ENCODE measurements around the gene CDH23.

The CDH23 gene

DNA sequence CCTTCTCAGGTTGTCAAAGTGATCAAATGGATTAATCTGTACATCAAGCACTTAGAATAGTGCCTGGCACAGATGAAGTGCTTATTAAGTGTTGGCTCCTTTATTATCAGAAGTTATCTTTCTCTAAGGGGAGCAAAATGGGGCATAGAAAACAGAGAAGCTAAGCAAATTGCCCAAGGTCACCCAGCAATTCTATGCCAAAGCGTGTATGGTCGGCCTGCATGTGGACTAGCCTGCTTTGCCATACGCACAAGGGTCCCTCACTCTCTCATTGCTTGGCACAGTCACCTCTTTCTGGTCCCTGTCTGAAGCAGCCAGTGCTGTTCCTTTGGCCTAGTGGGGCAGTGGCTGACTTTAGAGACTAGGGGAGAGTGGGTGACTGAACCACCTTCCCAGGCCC is 45.3 kb downstream of the CDH23 start:
- no peaks in the 10 kb centered on the region for H3K9me3 ChIP-seq (replicated peaks; ENCODE audit: insufficient read depth, low read length)

GRCh38 chr10:71442859-71443570 is 46.3 kb downstream of the CDH23 start:
- peaks cover 61% of the 10 kb centered on the region for H3K27me3 ChIP-seq (replicated peaks; ENCODE audit: insufficient read depth, low read length)
- H3K36me3 ChIP-seq (replicated peaks; ENCODE audit: insufficient read depth, low read length): no peaks in the 10 kb centered on the region
- H3K4me1 ChIP-seq (ENCODE audit: low read length): no peaks in the 10 kb centered on the region
- no peaks in the 10 kb centered on the region for H3F3A ChIP-seq (ENCODE audit: insufficient read depth, low read length)
- H2AFZ ChIP-seq (ENCODE audit: low read length): no peak overlapping the region
- no peak overlapping the region for H3K9ac ChIP-seq (ENCODE audit: low read length)
- no peaks in the 10 kb centered on the region for H4K20me1 ChIP-seq (ENCODE audit: insufficient read depth, low read length)
- TF ChIP-seq EZH2 (optimal IDR thresholded peaks at IDR 0.05; ENCODE audit: low read depth, low read length) (no peak), CTCF (IDR thresholded peaks at IDR 0.05; ENCODE audit: low read length) (no peak), EZH2phosphoT487 (IDR thresholded peaks at IDR 0.05; ENCODE audit: low read length) (no peak)
- no peaks in the 10 kb centered on the region for H3K79me2 ChIP-seq (ENCODE audit: low read length)
- H3K4me3 ChIP-seq (ENCODE audit: low read length): no peak overlapping the region
- no peaks in the 10 kb centered on the region for H3K9me2 ChIP-seq (replicated peaks; ENCODE audit: insufficient read depth, low read length)
- no peak overlapping the region for H3K27ac ChIP-seq (ENCODE audit: low read length)
- H3K9me3 ChIP-seq (replicated peaks; ENCODE audit: insufficient read depth, low read length): no peaks in the 10 kb centered on the region
- H3K4me2 ChIP-seq (ENCODE audit: low read depth, low read length): no peak overlapping the region
- DNase-seq: no peak

More for the DNA sequence above, 45.3 kb downstream of the CDH23 start:
- Histone ChIP-seq H3K79me2 (ENCODE audit: low read length) (no peaks in the 10 kb centered on the region), H2AFZ (ENCODE audit: low read length) (no peak overlapping the region), H4K20me1 (ENCODE audit: insufficient read depth, low read length) (no peaks in the 10 kb centered on the region), H3K27ac (ENCODE audit: low read length) (no peak overlapping the region), H3K4me1 (ENCODE audit: low read length) (no peaks in the 10 kb centered on the region), H3F3A (ENCODE audit: insufficient read depth, low read length) (no peaks in the 10 kb centered on the region), H3K27me3 (replicated peaks; ENCODE audit: insufficient read depth, low read length) (peaks cover 61% of the 10 kb centered on the region), H3K9me2 (replicated peaks; ENCODE audit: insufficient read depth, low read length) (no peaks in the 10 kb centered on the region), H3K4me2 (ENCODE audit: low read depth, low read length) (no peak overlapping the region), H3K4me3 (ENCODE audit: low read length) (no peak overlapping the region), H3K9ac (ENCODE audit: low read length) (no peak overlapping the region), H3K36me3 (replicated peaks; ENCODE audit: insufficient read depth, low read length) (no peaks in the 10 kb centered on the region)
- no peak for DNase-seq
- TF ChIP-seq EZH2 (optimal IDR thresholded peaks at IDR 0.05; ENCODE audit: low read depth, low read length): no peak

- no peak for DNase-seq
- no peaks in the 10 kb centered on the region for H3K79me2 ChIP-seq (ENCODE audit: low read length)
- no peaks in the 10 kb centered on the region for H3F3A ChIP-seq (ENCODE audit: insufficient read depth, low read length)
- no peaks in the 10 kb centered on the region for H3K36me3 ChIP-seq (replicated peaks; ENCODE audit: insufficient read depth, low read length)
- H3K27ac ChIP-seq (ENCODE audit: low read length): no peak overlapping the region
- no peaks in the 10 kb centered on the region for H4K20me1 ChIP-seq (ENCODE audit: insufficient read depth, low read length)
- no peaks in the 10 kb centered on the region for H3K4me1 ChIP-seq (ENCODE audit: low read length)
- no peak overlapping the region for H3K4me3 ChIP-seq (ENCODE audit: low read length)
- H3K9me3 ChIP-seq (replicated peaks; ENCODE audit: insufficient read depth, low read length): no peaks in the 10 kb centered on the region
- H3K9me2 ChIP-seq (replicated peaks; ENCODE audit: insufficient read depth, low read length): no peaks in the 10 kb centered on the region
- peaks cover 61% of the 10 kb centered on the region for H3K27me3 ChIP-seq (replicated peaks; ENCODE audit: insufficient read depth, low read length)
- no peak overlapping the region for H3K9ac ChIP-seq (ENCODE audit: low read length)
- no peak overlapping the region for H2AFZ ChIP-seq (ENCODE audit: low read length)
- H3K4me2 ChIP-seq (ENCODE audit: low read depth, low read length): no peak overlapping the region
- TF ChIP-seq CTCF (IDR thresholded peaks at IDR 0.05; ENCODE audit: low read length) (no peak), EZH2 (optimal IDR thresholded peaks at IDR 0.05; ENCODE audit: low read depth, low read length) (no peak), EZH2phosphoT487 (IDR thresholded peaks at IDR 0.05; ENCODE audit: low read length) (no peak)
These were observed 47.0 kb downstream of the CDH23 start for GRCh38 chr10:71443676-71444075.

Data from MM.1S (cell line).